T-helper 1 cell treated with Interleukin-12 subunit alpha and Interleukin-12 subunit beta and Interleukin-4 antibody, amounts not matched to agents 30 μg/mL and 1 μg/mL, for 36 hours (primary cell): ENCODE measurements around the gene C1QC.

ENCODE experiments used
- H3K27ac Mint-ChIP-seq: one replicate; pipeline ENCODE4 v1.8.0; 2021; ENCODE audit warnings: mild to moderate bottlenecking, mixed read lengths
- H3K27me3 Mint-ChIP-seq: one replicate; pipeline ENCODE4 v1.8.0; 2021; ENCODE audit warnings: low read depth, mixed read lengths
- H3K36me3 Mint-ChIP-seq: one replicate; pipeline ENCODE4 v1.8.0; 2021; ENCODE audit warnings: low read depth, mixed read lengths
- H3K4me1 Mint-ChIP-seq: one replicate; pipeline ENCODE4 v1.8.0; 2021; ENCODE audit warnings: low read depth, mixed read lengths
- H3K4me3 Mint-ChIP-seq: one replicate; pipeline ENCODE4 v1.8.0; 2021; ENCODE audit warnings: mild to moderate bottlenecking, moderate library complexity, mixed read lengths
- H3K9me3 Mint-ChIP-seq: one replicate; pipeline ENCODE4 v1.8.0; 2021; ENCODE audit warnings: mixed read lengths

C1QC gene

DNA sequence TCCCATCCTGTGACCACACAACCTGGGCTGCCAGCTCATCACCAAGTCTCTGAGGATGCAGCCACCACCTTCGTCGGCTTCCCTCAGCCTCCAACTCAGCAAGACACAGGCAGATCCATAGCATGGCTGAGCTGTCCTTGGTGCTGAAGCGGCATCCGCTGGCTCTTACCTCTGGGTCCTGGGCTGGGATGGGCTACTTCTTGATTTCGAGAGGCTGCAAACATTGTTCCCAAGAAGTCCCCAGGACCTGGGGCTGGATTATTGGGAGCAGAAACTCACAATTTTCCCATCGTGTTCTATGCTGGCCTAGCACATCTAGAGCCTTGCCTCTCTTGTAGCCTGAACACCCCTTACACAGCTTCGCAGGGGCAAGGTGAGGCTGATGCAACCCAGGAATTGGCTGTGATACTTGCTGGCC, 31.9 kb upstream of the C1QC start:
- Mint-ChIP-seq H3K27ac (no peak overlapping the region), H3K27me3 (peaks cover 4% of the 10 kb centered on the region), H3K4me3 (no peak overlapping the region), H3K36me3 (no peaks in the 10 kb centered on the region), H3K4me1 (no peaks in the 10 kb centered on the region), H3K9me3 (no peaks in the 10 kb centered on the region)

DNA sequence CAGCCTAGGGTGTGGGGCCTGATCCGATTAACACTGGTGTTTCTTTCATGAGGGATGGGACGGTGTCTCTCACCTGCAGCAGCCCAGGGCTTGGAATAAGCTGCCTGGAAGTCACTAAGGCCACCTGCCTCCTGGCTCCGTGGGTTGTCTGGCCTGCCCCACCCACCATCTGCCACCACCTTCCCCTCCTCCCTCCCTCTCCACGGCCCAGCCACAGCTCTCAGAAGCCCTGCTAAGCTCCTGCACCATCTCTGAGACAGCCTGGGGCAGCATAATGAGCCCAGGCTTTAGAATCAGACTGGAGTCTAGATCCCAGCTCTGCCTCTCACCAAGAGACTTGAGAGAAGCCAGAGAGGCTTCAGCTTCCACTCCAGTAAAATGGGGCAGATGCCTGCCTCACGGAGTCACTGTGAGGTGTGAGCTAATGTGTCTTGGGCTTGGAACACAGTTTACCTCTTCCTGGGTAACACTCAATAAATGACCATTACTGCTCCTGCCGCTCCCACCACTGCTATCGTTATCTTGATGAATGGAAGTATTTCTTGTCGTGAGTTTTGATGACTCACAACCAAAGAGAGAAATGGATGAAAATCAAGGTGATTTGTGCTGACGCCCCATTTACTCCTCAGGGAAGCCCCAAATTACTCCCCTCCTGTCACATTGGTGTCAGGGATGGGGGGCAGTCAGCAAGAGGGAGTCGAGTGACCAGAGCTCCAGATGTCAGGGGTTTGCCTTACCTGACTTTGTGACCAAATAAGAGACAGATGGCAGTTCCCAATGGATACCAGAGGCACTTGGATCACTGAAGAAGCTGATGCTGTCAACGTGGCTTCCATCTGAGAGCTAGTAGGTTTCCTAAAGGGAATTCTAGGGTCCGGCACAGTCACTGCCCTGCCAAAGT, 30.5 kb upstream of the C1QC start:
- H3K27ac Mint-ChIP-seq, result no peak overlapping the region
- H3K4me1 Mint-ChIP-seq, result no peaks in the 10 kb centered on the region
- no peaks in the 10 kb centered on the region for H3K9me3 Mint-ChIP-seq
- H3K27me3 Mint-ChIP-seq, result no peaks in the 10 kb centered on the region
- no peaks in the 10 kb centered on the region for H3K36me3 Mint-ChIP-seq
- H3K4me3 Mint-ChIP-seq, result no peak overlapping the region

DNA sequence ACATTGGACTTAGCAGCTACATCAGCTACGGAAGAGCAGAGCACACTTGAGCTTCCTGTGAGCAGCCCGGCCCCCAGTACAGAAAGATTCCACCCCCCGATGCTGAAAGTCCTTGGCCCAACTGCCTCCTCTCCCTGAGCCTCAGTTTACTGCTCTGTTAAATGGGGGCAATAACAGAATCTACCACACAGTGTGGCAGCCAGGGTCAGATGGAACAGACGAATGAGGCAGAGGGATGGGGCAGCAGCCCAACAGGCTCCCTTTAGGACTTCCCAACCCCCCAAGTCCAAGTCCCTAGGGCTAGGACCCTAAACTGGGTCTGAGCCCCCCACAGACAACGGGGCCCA, 29.9 kb upstream of the C1QC start:
- no peak overlapping the region for H3K4me3 Mint-ChIP-seq
- no peaks in the 10 kb centered on the region for H3K27me3 Mint-ChIP-seq
- no peaks in the 10 kb centered on the region for H3K4me1 Mint-ChIP-seq
- no peaks in the 10 kb centered on the region for H3K36me3 Mint-ChIP-seq
- H3K9me3 Mint-ChIP-seq, result no peaks in the 10 kb centered on the region
- H3K27ac Mint-ChIP-seq, result no peak overlapping the region

DNA sequence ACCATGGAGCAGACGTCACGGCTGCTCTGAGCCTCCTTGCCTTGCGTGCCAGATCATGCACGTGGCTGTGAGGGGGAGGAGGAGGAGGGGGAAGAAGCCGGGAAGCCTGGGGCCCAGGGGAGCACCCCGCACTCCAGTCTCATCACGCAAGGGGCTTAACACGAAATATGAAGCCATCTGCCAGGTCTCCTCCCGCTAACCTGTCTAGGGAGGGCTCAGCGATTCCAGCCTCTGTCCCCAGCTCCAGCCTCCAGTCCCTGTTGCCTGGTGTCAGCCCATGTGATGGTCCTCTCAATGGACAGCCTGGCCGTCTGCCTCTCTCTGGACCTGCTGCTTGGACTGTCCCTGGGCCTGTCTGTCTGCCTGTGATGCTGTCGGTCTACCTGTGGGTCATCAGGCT, 29.5 kb upstream of the C1QC start:
- no peak overlapping the region for H3K27ac Mint-ChIP-seq
- no peaks in the 10 kb centered on the region for H3K27me3 Mint-ChIP-seq
- H3K9me3 Mint-ChIP-seq, result no peaks in the 10 kb centered on the region
- H3K36me3 Mint-ChIP-seq, result no peaks in the 10 kb centered on the region
- H3K4me1 Mint-ChIP-seq, result no peaks in the 10 kb centered on the region
- H3K4me3 Mint-ChIP-seq, result no peak overlapping the region

DNA sequence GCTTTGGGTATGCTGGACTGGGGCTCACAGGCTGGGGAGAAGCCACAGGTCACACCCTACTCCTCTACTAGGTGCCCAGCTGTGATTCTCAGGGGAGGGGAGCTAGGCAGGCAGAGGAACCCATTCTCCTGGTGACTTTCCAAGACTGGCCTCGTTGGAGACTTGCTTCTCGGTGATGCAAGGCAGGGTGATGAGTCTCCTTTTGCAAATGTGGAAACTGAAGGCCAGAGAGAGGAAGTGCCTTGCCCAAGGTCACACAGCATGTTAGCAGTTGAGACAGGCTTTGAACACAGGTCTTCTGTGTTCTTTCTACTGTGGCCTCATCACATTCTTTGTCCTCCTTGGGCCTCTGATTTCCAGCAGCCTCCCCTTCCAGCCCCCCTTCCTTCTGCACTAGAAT, 27.5 kb upstream of the C1QC start:
- H3K27ac Mint-ChIP-seq, result no peak overlapping the region
- no peaks in the 10 kb centered on the region for H3K27me3 Mint-ChIP-seq
- no peaks in the 10 kb centered on the region for H3K4me1 Mint-ChIP-seq
- H3K9me3 Mint-ChIP-seq, result no peaks in the 10 kb centered on the region
- H3K4me3 Mint-ChIP-seq, result no peak overlapping the region
- H3K36me3 Mint-ChIP-seq, result no peaks in the 10 kb centered on the region

DNA sequence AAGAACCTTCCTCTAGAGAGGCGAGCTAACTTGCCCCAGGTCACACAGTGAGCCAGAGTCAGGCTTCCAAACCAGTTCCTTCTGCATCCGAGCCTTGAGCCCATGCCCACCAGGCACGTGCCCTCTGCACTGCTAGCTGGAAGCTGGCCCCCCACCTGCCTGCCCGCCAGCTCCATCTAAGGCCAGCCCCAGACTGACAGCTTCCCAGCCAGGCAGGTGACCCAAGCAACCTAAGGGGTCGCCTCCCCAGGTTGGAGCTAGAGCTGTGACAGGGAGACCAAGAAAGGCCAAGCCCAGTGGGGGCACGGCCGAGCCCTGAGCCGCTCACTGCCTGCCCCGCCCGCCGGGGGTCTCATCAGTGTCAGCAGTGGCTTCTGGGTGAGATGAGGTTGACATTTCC, 26.9 kb upstream of the C1QC start:
- Mint-ChIP-seq H3K9me3 (no peaks in the 10 kb centered on the region), H3K36me3 (no peaks in the 10 kb centered on the region), H3K4me1 (no peaks in the 10 kb centered on the region), H3K27ac (no peak overlapping the region), H3K4me3 (no peak overlapping the region), H3K27me3 (no peaks in the 10 kb centered on the region)

DNA sequence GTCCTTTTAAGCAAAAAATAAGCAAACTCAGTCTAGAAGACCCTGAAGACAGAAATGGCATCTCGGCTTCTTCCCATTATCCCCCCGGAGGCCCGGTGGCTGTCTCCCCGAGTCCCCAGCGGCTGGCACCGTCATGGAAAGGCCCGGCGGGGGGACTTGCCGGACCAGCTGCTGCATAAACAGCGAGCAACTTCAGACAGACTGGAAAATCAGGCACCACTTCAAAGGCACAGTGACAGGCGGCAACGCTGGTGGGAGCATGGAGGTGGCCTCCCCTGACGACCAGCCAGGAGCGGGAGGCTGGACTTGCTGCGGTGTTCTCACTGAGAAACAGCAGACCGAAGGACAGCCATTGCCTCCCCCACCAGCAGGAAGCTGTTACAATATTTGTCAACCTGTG, 25.4 kb upstream of the C1QC start:
- Mint-ChIP-seq H3K27ac (no peak overlapping the region), H3K27me3 (no peaks in the 10 kb centered on the region), H3K36me3 (no peaks in the 10 kb centered on the region), H3K4me3 (no peak overlapping the region), H3K4me1 (no peaks in the 10 kb centered on the region), H3K9me3 (no peaks in the 10 kb centered on the region)

DNA sequence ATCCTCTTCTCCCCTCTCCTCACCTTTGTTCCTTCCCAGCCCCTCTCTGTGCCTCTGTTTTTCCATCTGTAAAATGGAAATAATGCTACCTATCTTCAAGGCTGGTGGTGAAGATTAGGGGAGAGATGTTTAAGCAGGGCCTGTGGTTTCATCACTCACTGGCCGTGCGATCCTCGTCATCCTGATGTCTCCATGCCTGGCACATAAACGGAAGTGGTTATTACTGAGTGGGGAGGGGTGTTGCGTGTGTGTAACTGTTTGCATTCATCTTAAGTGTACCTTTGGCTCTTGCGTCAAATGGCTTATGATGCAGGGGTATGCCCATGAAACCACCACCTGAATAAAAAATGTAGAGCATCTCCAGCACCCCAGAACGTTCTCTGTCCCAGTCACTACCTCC, 24.2 kb upstream of the C1QC start:
- H3K27me3 Mint-ChIP-seq, result no peaks in the 10 kb centered on the region
- no peak overlapping the region for H3K4me3 Mint-ChIP-seq
- no peak overlapping the region for H3K27ac Mint-ChIP-seq
- no peaks in the 10 kb centered on the region for H3K9me3 Mint-ChIP-seq
- H3K36me3 Mint-ChIP-seq, result no peaks in the 10 kb centered on the region
- H3K4me1 Mint-ChIP-seq, result no peaks in the 10 kb centered on the region

DNA sequence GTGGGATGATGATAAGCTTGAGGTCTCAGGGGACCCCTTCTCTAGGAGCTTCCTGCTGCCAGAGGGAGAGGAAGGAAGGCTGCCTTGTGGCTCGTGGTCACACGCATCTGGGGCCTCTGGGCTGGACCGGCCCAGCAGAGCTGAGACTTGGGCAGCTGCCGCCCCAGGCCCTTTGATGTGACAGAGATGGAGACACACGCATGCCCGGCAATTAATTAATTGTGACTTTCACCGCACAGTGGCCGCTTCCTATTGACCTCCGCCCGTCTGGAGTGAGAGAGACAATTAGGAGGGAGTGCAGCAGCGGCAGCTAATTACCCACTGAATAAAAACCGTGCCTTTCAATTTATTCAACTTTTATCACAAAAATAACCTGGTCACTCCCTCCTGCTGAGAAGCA, 23.6 kb upstream of the C1QC start:
- no peaks in the 10 kb centered on the region for H3K4me1 Mint-ChIP-seq
- H3K36me3 Mint-ChIP-seq, result no peaks in the 10 kb centered on the region
- H3K27ac Mint-ChIP-seq, result no peak overlapping the region
- H3K4me3 Mint-ChIP-seq, result no peak overlapping the region
- no peaks in the 10 kb centered on the region for H3K9me3 Mint-ChIP-seq
- no peaks in the 10 kb centered on the region for H3K27me3 Mint-ChIP-seq

DNA sequence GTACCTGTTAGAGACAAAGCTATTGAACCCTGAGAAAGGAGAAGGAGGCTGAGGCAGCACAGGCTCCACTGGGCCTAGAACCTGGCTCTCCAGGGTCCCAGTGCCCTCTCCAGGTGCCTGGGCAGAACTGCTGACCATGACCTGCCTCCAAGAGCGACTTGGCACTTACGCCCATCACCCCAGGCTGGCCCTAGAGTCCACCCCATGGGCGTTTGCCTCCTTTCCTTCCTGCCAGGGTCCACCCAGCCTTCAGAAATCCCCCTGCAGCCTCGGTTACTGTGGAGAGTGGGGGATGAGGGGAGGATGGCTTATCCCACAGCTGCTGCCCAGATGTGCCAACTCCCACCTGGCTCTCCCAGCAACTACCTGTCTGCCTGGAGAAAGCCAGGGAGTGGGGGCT, 21.7 kb upstream of the C1QC start:
- H3K4me1 Mint-ChIP-seq, result no peaks in the 10 kb centered on the region
- no peak overlapping the region for H3K27ac Mint-ChIP-seq
- H3K27me3 Mint-ChIP-seq, result no peaks in the 10 kb centered on the region
- H3K4me3 Mint-ChIP-seq, result no peak overlapping the region
- H3K9me3 Mint-ChIP-seq, result no peaks in the 10 kb centered on the region
- H3K36me3 Mint-ChIP-seq, result no peaks in the 10 kb centered on the region

DNA sequence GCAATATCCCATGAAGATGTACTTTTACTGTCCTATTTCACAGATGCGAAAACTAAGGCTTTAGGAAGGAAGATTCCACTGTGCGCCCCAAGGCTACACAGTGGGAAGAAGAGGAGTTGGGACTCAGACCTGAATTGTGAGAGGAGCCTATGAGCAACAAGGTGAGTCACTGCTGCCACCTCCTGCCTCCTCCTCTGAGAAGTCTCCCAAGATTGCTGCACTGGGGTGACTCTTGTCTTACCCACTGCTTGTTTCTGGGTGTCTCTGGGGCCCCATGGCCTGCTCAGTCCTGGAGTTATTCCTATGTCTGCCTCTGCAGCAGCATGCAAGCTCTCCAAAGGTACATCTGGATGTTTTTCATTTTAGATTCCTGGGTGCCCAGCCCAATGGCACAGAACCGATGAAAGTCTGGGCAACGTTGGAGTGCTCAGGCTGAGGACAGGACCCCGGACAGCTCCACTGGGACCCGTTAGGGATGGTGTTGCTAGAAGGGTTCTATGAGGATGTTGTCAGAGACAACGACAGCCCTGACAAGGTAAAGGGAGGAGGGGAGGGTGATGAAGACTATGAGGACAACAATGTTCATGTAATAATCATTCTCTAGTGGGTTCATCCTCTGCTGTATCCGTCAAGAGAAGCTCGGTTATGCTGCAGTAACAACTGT, 18.0 kb upstream of the C1QC start:
- H3K4me3 Mint-ChIP-seq, result no peak overlapping the region
- no peaks in the 10 kb centered on the region for H3K9me3 Mint-ChIP-seq

DNA sequence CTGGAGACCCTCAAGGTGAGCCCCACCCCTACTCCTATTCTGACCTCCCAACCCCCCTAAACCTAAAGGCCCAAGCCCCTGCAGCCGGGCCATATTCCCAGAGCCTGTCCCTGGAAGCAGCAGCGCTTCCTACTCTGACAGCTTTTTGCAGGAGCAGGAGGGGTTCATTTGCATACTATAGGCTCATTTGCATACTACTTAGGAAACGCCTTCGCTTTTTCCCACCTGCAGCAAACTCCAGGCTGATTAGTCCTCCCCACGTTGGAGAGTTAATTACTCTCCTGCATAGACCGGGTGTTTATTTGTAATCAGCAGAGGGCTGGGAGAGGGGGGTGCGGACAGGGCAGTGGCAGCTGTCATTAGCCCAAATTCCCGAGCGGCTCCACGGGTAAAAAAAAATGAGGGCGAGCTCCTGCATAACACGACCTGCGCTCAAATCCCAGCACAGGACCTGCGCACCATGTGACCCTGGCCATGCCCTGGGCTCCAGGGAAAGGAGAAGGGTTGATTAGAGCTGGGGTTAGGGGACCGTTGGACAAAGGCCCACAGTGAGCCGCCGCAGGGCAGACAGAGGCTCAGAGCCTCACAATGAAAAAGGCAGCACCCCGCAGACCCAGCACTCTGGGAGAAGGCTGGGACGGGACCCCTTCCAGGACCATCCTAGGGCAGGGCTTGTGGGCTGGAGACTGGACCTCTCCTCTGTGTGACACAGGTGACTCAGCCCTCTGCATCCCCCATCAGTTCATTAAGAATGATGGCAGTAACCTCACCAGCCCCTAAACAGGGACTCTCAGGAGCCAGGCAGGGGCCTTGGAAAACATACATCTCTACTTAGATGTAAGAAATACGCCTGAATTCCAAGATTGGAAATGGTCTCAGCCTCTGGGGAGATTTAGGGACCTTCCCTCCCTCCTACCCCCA, 16.9 kb upstream of the C1QC start:
- Mint-ChIP-seq H3K4me3 (no peak overlapping the region), H3K4me1 (no peaks in the 10 kb centered on the region), H3K27me3 (peaks cover 15% of the 10 kb centered on the region)

More for the DNA sequence above, 18.0 kb upstream of the C1QC start:
- Mint-ChIP-seq H3K36me3 (no peaks in the 10 kb centered on the region), H3K27ac (no peak overlapping the region), H3K27me3 (peaks cover 15% of the 10 kb centered on the region), H3K4me1 (no peaks in the 10 kb centered on the region)

DNA sequence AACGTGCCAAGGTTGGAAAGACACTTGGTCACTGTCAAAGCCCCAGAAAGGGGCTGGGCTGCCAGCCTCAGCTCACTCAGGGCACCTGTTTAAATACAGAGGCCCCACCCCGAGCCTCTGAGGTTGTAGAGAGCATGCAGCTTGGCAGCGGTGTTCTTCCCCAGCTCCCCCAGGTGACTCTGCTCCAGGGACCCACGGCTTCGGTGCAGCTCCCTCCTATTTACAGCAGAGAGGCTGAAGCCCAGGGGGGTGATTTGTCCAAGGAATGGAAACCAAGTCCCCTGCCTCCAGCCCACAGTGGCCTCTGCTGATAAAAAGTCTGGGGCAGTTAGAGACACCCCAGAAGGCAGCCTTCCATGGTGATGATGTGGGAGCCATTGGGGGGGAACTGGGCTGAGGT, 16.1 kb upstream of the C1QC start:
- H3K4me3 Mint-ChIP-seq, result no peak overlapping the region

More for the DNA sequence above, 16.9 kb upstream of the C1QC start:
- Mint-ChIP-seq H3K9me3 (no peaks in the 10 kb centered on the region), H3K36me3 (no peaks in the 10 kb centered on the region), H3K27ac (no peak overlapping the region)

DNA sequence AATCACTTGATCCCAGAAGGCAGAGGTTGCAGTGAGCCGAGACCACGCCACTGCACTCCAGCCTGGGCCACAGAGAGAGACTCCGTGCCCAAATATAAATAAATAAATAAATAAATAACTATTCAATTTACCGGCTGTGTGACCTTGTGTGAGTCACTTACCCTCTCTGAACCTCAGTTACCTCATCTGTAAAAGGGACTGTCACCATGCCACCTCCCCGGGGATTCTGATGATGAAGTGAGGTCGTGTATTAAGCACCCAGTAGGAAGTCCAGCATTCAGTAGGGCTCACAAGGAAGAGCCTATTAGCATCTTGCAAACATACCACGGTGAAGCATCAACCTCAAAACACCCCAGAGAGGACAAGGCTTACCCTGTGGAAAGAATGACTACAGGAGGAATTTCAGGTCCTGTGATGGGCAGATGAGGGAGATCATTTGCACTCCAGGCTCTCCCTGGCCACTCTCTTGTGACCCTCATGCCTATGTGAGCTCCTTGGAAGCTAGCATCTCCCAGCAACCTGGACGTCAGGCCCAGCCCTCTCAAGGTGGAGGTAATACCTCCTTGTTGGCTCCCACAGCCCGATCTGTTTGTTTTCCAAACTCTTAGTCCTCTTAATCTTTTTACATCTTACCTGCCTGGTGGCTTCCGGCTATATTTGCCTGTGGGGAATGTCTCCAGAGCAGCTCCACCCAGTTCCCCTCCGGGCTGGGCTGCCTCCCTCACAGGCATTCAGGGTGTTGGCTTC, 14.6 kb upstream of the C1QC start:
- Mint-ChIP-seq H3K9me3 (no peaks in the 10 kb centered on the region), H3K27me3 (peaks cover 19% of the 10 kb centered on the region), H3K27ac (no peak overlapping the region), H3K36me3 (no peaks in the 10 kb centered on the region), H3K4me1 (no peaks in the 10 kb centered on the region), H3K4me3 (no peak overlapping the region)

More for the DNA sequence above, 16.1 kb upstream of the C1QC start:
- Mint-ChIP-seq H3K27me3 (peaks cover 15% of the 10 kb centered on the region), H3K27ac (no peak overlapping the region), H3K4me1 (no peaks in the 10 kb centered on the region), H3K36me3 (no peaks in the 10 kb centered on the region), H3K9me3 (no peaks in the 10 kb centered on the region)
